Activated naive CD8-positive, alpha-beta T cell treated with anti-CD3 and anti-CD28 coated beads, Interleukin-2, amount 10 ng/mL, durations not matched to agents 7 days and 5 days (primary cell): ENCODE results near the gene GAR1. TPM values are rescaled to one million over a fixed set of nuclear protein-coding genes. Genes with fewer than 3 reads are reported as not detected.

Experiments used
- ATAC-seq: fragments of 150-1000 bp; cut with Tn5 transposase; one replicate; pipeline ENCODE4 v1.10.0; 2021; ENCODE audit warnings: low read depth, moderate library complexity
- POLR2A ChIA-PET: fragments of 350-600 bp; sonication (Branson Sonifier 250); formaldehyde crosslinking; loops from one replicate; lab custom pipeline; 2021; ENCODE audit warnings: antibody characterized with exemption; lab: Charles Lee
- DNase-seq: peaks from one replicate; pipeline ENCODE4 v3.0.0; 2021
- H3K27ac Mint-ChIP-seq: one replicate; pipeline ENCODE4 v1.8.0; 2022; ENCODE audit warnings: mild to moderate bottlenecking, mixed read lengths
- H3K27me3 Mint-ChIP-seq: one replicate; pipeline ENCODE4 v1.8.0; 2022; ENCODE audit warnings: mild to moderate bottlenecking, moderate library complexity, mixed read lengths
- H3K36me3 Mint-ChIP-seq: one replicate; pipeline ENCODE4 v1.8.0; 2021; ENCODE audit warnings: mild to moderate bottlenecking, mixed read lengths
- H3K4me1 Mint-ChIP-seq: one replicate; pipeline ENCODE4 v1.8.0; 2021; ENCODE audit warnings: mixed read lengths
- H3K4me3 Mint-ChIP-seq: one replicate; pipeline ENCODE4 v1.8.0; 2022; ENCODE audit warnings: mild to moderate bottlenecking, moderate library complexity, mixed read lengths
- H3K9me3 Mint-ChIP-seq: one replicate; pipeline ENCODE4 v1.8.0; 2021; ENCODE audit warnings: mixed read lengths
- total RNA-seq, 2 experiments: library from RNA; stranded (reverse); gene quantifications; one replicate each; pipeline ENCODE4 v1.2.3, GENCODE V29; 2021

GAR1 gene
- total RNA-seq, 2 experiments from 2014 or later = 18.2 to 22.7 TPM

GRCh38 chr4:109816082-109816442 lies 500 bp downstream of the GAR1 start:
- Mint-ChIP-seq H3K9me3 (no peaks in the 10 kb centered on the region), H3K27me3 (no peaks in the 10 kb centered on the region), H3K4me1 (peaks cover 41% of the 10 kb centered on the region), H3K27ac (peak overlapping the region; percentile 99), H3K4me3 (peak overlapping the region; percentile 98), H3K36me3 (peaks cover 34% of the 10 kb centered on the region)
- POLR2A ChIA-PET = interaction anchor here (0.7 kb wide), 1 partner anchor 168 kb away, joined by 4 read pairs; no protein-coding TSS in a partner anchor
- peak; percentile 3 for ATAC-seq
- DNase-seq = peak; percentile 73

- H3K4me1 Mint-ChIP-seq = peaks cover 41% of the 10 kb centered on the region
- peaks cover 38% of the 10 kb centered on the region for H3K36me3 Mint-ChIP-seq
- H3K4me3 Mint-ChIP-seq = peak overlapping the region; percentile 98
- no peaks in the 10 kb centered on the region for H3K9me3 Mint-ChIP-seq
- DNase-seq (no peak), ATAC-seq (no peak)
- POLR2A ChIA-PET = no interaction called here
- peak overlapping the region; percentile 99 for H3K27ac Mint-ChIP-seq
- H3K27me3 Mint-ChIP-seq = no peaks in the 10 kb centered on the region
These were observed 1.3 kb downstream of the GAR1 start for GRCh38 chr4:109816894-109817293.

- no peak overlapping the region for H3K27ac Mint-ChIP-seq
- ATAC-seq (no peak), DNase-seq (no peak)
- peaks cover 41% of the 10 kb centered on the region for H3K4me1 Mint-ChIP-seq
- no peaks in the 10 kb centered on the region for H3K9me3 Mint-ChIP-seq
- POLR2A ChIA-PET = no interaction called here
- H3K4me3 Mint-ChIP-seq = no peak overlapping the region
- H3K36me3 Mint-ChIP-seq = peaks cover 39% of the 10 kb centered on the region
- no peaks in the 10 kb centered on the region for H3K27me3 Mint-ChIP-seq
These were observed 2.7 kb downstream of the GAR1 start for GRCh38 chr4:109818268-109818667.

- Mint-ChIP-seq H3K27ac (peak overlapping the region; percentile 49), H3K4me3 (no peak overlapping the region), H3K9me3 (no peaks in the 10 kb centered on the region), H3K27me3 (no peaks in the 10 kb centered on the region), H3K4me1 (peaks cover 36% of the 10 kb centered on the region), H3K36me3 (peaks cover 44% of the 10 kb centered on the region)
- POLR2A ChIA-PET = no interaction called here
- ATAC-seq (no peak), DNase-seq (no peak)
These were observed 5.0 kb downstream of the GAR1 start for GRCh38 chr4:109820563-109820962.

GRCh38 chr4:109821185-109821584 lies 5.6 kb downstream of the GAR1 start:
- POLR2A ChIA-PET = no interaction called here
- H3K36me3 Mint-ChIP-seq = peaks cover 41% of the 10 kb centered on the region
- H3K4me3 Mint-ChIP-seq = no peak overlapping the region
- no peak overlapping the region for H3K27ac Mint-ChIP-seq
- no peak for ATAC-seq
- H3K9me3 Mint-ChIP-seq = no peaks in the 10 kb centered on the region
- no peak for DNase-seq
- H3K27me3 Mint-ChIP-seq = no peaks in the 10 kb centered on the region
- peaks cover 32% of the 10 kb centered on the region for H3K4me1 Mint-ChIP-seq

GRCh38 chr4:109826719-109827118 lies 11.2 kb downstream of the GAR1 start:
- ATAC-seq = no peak
- DNase-seq = no peak
- H3K4me3 Mint-ChIP-seq = no peak overlapping the region
- H3K27me3 Mint-ChIP-seq = no peaks in the 10 kb centered on the region
- H3K36me3 Mint-ChIP-seq = peaks cover 9% of the 10 kb centered on the region
- H3K27ac Mint-ChIP-seq = no peak overlapping the region
- H3K4me1 Mint-ChIP-seq = peaks cover 2% of the 10 kb centered on the region
- no peaks in the 10 kb centered on the region for H3K9me3 Mint-ChIP-seq
- POLR2A ChIA-PET = no interaction called here

GRCh38 chr4:109827672-109828071 lies 12.1 kb downstream of the GAR1 start, which contains the start of gene RRH:
Gene RRH (plus strand): TSS chr4:109827972. CDS start chr4:109828028, 56 bp downstream.
- POLR2A ChIA-PET = interaction anchor here (0.9 kb wide), 1 partner anchor 12 kb away, joined by 3 read pairs; the partner anchor contains the start of gene GAR1
- peaks cover 2% of the 10 kb centered on the region for H3K4me1 Mint-ChIP-seq
- H3K36me3 Mint-ChIP-seq = peaks cover 8% of the 10 kb centered on the region
- H3K9me3 Mint-ChIP-seq = no peaks in the 10 kb centered on the region
- DNase-seq (no peak), ATAC-seq (no peak)
- no peaks in the 10 kb centered on the region for H3K27me3 Mint-ChIP-seq
- no peak within 1 kb of the TSS for H3K4me3 Mint-ChIP-seq
- no peak within 1 kb of the TSS for H3K27ac Mint-ChIP-seq

GRCh38 chr4:109833756-109834155 lies 18.2 kb downstream of the GAR1 start:
- POLR2A ChIA-PET = no interaction called here
- ATAC-seq (no peak), DNase-seq (no peak)
- H3K9me3 Mint-ChIP-seq = no peaks in the 10 kb centered on the region
- no peak overlapping the region for H3K4me3 Mint-ChIP-seq
- no peaks in the 10 kb centered on the region for H3K4me1 Mint-ChIP-seq
- H3K36me3 Mint-ChIP-seq = no peaks in the 10 kb centered on the region
- H3K27ac Mint-ChIP-seq = no peak overlapping the region
- no peaks in the 10 kb centered on the region for H3K27me3 Mint-ChIP-seq

GRCh38 chr4:109836985-109837384 lies 21.4 kb downstream of the GAR1 start:
- POLR2A ChIA-PET = no interaction called here
- Mint-ChIP-seq H3K27ac (no peak overlapping the region), H3K4me1 (no peaks in the 10 kb centered on the region), H3K4me3 (no peak overlapping the region), H3K36me3 (no peaks in the 10 kb centered on the region), H3K27me3 (no peaks in the 10 kb centered on the region), H3K9me3 (no peaks in the 10 kb centered on the region)
- no peak for DNase-seq
- no peak for ATAC-seq

- ATAC-seq (no peak), DNase-seq (no peak)
- H3K27ac Mint-ChIP-seq = no peak overlapping the region
- no peaks in the 10 kb centered on the region for H3K9me3 Mint-ChIP-seq
- no peak overlapping the region for H3K4me3 Mint-ChIP-seq
- no peaks in the 10 kb centered on the region for H3K36me3 Mint-ChIP-seq
- no peaks in the 10 kb centered on the region for H3K4me1 Mint-ChIP-seq
- H3K27me3 Mint-ChIP-seq = peaks cover 2% of the 10 kb centered on the region
- POLR2A ChIA-PET = no interaction called here
These were observed 31.0 kb downstream of the GAR1 start for GRCh38 chr4:109846395-109847098.

- DNase-seq (no peak), ATAC-seq (no peak)
- POLR2A ChIA-PET = no interaction called here
- no peak within 1 kb of the TSS for H3K27ac Mint-ChIP-seq
- no peaks in the 10 kb centered on the region for H3K9me3 Mint-ChIP-seq
- H3K4me3 Mint-ChIP-seq = no peak within 1 kb of the TSS
- peaks cover 2% of the 10 kb centered on the region for H3K27me3 Mint-ChIP-seq
- H3K4me1 Mint-ChIP-seq = no peaks in the 10 kb centered on the region
- H3K36me3 Mint-ChIP-seq = no peaks in the 10 kb centered on the region
These were observed 32.4 kb downstream of the GAR1 start, which contains the start of gene LRIT3 for GRCh38 chr4:109847896-109848442. Gene LRIT3 (plus strand): TSS chr4:109848107. CDS start chr4:109848202, 95 bp downstream.

- H3K36me3 Mint-ChIP-seq = no peaks in the 10 kb centered on the region
- H3K27ac Mint-ChIP-seq = no peak overlapping the region
- no peaks in the 10 kb centered on the region for H3K4me1 Mint-ChIP-seq
- POLR2A ChIA-PET = no interaction called here
- no peaks in the 10 kb centered on the region for H3K9me3 Mint-ChIP-seq
- DNase-seq (no peak), ATAC-seq (no peak)
- peaks cover 2% of the 10 kb centered on the region for H3K27me3 Mint-ChIP-seq
- H3K4me3 Mint-ChIP-seq = no peak overlapping the region
These were observed 32.9 kb downstream of the GAR1 start for GRCh38 chr4:109848501-109848900.

- Mint-ChIP-seq H3K27me3 (peaks cover 2% of the 10 kb centered on the region), H3K4me1 (no peaks in the 10 kb centered on the region), H3K9me3 (no peaks in the 10 kb centered on the region), H3K4me3 (no peak overlapping the region), H3K27ac (no peak overlapping the region), H3K36me3 (no peaks in the 10 kb centered on the region)
- ATAC-seq (no peak), DNase-seq (no peak)
- POLR2A ChIA-PET = no interaction called here
These were observed 35.0 kb downstream of the GAR1 start for GRCh38 chr4:109850601-109851000.
